Activated CD8-positive, alpha-beta memory T cell treated with anti-CD3 and anti-CD28 coated beads, Interleukin-2, amount 50 U/mL, for 24 hours (primary cell): ENCODE data around the gene SHISAL1.

Experiments used
- DNase-seq: peaks from one replicate; pipeline ENCODE4 v3.0.0-alpha.2; 2020; ENCODE audit errors: extremely low read depth

The SHISAL1 gene

GRCh38 chr22:44209343-44209742 lies 103.4 kb downstream of the SHISAL1 start:
- DNase-seq, result no peak

- DNase-seq, result no peak
These were observed 104.8 kb downstream of the SHISAL1 start for GRCh38 chr22:44207981-44208317.

DNA sequence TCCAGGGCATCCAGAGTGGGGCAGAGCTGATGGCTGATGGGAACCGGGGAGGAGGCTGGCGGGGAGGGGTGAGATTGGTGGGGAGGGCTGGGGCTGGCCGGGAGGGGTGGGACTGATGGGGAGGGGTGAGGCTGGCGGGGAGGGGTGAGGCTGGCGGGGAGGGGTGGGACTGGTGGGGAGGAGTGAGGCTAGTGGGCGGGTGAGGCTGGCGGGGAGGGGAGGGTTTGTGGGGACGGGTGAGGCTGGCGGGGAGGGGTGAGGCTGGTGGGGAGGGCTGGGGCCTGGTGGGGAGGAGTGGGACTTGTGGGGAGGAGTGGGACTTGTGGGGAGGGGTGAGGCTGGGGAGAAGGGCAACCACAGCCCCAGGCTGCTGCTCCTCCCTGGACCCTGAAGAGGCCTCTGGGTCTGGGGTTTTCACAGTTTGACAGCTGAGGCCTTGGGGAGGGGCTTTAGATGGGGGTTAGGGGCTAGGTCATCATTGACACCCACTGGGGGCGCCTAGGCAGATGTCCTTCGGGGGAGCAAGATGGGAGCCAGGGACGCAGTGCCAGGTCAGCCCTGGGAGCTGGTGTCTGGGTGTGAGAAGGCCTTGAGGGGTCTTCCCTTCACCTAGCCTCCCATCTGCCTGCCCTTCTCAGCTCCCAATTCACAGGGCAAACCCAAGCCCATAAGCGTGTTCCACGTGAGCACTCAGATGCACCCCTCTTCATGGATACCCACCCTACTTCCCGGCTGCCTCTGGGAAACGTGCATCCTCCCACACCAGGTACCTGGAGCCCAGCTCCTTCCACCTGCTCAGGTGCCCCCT lies 105.4 kb downstream of the SHISAL1 start:
- no peak for DNase-seq

GRCh38 chr22:44206696-44207095 lies 106.1 kb downstream of the SHISAL1 start:
- no peak for DNase-seq

DNA sequence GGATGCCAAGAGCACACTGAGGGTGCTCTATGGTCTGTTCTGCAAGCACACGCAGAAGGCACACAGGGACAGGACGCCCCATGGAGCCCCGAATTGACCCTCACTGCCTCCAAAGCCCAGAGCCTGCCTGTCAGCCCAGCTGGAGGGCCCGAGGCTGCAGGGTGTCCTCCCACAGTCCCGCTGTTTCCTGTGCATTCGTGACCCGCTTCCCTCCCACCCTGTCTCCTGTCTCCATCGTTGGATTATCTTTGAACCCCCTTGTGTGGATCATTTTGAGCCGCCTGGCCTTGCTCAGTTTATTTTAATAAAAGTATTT lies 106.5 kb downstream of the SHISAL1 start:
- no peak for DNase-seq

DNA sequence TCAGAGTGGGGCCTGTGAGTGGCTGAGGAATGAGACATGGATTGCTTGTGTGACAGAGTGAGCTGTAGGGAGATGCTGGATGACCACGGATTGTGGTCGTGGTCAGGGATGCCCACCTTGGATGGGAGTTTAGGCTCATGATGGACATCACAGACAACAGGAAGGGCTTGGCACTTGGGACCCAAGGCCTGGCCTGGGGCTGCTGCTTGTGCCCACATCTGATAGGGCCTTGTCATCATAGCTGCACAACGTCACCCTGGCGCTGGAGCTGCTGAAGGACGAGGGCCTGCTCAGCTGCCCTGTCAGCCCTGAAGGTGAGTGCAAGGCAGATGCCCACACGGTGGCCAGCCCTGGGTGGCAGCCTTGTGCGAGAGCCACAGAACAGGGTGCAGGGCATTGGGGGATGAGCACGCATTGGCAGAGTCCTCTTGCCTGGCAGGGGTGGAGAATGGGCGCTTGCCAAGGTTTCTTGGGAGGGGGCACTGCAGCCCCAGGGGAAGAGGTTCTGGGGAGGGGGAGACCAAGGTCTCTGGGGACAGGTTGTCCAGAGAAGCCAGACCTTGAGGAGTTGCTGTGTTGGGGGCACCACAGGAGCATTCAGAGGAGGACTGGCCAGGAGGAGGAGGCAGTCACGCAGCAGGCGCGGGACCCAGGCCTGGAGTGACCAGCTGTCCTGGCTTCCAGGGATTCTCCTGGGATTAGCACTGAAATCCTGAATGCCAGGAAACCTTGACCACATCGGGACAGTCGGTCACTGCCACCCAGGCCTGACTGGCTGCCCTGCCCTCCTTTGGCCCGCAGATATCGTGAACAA lies 107.0 kb downstream of the SHISAL1 start:
- DNase-seq, result no peak

DNA sequence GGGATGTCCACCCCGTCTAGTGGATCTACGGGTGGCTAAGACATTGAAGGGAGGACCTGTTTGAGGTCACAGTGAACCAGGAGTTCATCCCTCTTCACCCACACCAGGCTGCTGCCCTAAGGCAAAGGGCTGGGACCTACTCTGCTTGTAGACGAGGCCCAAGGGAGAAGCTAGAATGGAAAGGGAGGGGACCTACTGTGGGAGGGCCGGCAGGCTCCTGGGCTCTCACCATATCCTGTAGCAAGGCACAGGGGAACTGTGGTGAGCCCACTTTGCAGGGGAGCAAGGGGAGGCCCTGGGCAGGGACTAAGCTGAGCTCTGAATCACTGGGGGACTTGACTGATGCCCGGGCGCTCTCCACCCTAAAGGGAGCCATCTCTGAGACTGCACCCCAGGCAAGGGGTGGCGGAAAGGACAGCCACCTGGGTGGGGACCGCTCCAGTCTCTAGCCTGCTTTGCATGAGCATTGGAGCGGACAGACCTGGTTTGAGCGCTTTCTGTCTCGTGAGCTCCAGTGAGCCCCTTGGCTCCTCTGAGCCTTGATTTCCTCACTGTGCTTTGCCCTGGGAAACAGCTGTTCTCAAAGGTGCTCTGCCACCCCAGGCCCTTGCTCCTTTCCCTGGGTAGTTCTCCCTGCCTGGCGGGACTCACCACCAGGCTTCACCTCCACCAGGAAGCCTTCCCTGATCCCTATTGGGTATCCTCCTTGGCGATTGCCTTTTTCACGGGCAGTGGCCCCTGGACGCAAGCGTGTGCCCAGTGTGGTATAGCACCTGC lies 107.8 kb downstream of the SHISAL1 start:
- no peak for DNase-seq

DNA sequence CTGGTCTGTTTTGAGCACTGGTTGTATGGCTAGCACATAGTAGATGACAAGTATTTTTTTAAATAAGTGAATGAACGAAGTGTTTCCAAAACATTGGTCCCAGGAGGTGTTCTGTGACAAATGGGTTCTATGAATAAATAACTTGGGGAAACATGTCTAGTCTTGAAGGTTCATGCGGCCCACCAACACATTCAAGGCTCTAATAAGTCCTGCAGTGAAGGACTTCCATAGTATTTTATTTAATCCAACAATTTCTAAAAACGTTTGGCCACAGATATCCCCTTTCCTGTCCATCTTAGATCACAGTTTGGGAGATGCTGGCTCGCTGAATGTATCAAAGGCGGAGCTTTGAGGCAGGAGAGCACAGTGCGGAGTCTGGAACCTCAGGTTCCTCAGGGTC lies 109.5 kb downstream of the SHISAL1 start:
- DNase-seq, result no peak

DNA sequence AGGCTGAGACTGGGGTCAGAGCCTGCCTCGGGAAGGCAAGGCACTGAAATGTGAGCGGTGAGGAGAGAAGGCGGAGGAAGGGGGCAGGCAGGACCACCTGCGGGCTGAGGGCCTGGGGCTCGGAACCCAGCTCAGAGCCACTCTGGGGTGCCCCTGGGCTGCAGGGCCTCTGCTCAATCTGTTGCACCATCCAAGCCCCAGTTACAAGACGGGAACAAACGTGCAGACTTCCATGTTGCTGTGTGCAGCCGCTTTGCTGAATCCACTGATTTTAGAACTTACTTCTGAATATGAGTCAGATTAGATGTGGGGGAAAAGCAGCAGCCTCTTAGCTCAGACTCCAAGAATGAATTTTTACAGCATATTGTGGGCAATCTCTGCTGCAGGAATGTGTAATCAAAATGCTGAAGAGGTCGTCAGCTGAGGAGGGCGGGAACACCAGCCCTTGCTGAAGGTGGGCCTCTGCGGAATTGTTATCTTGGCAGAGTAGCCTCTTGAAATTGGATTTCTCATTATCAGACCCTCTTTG lies 110.4 kb downstream of the SHISAL1 start:
- DNase-seq, result no peak

- no peak for DNase-seq
These were observed 111.1 kb downstream of the SHISAL1 start for GRCh38 chr22:44201665-44202064.

DNA sequence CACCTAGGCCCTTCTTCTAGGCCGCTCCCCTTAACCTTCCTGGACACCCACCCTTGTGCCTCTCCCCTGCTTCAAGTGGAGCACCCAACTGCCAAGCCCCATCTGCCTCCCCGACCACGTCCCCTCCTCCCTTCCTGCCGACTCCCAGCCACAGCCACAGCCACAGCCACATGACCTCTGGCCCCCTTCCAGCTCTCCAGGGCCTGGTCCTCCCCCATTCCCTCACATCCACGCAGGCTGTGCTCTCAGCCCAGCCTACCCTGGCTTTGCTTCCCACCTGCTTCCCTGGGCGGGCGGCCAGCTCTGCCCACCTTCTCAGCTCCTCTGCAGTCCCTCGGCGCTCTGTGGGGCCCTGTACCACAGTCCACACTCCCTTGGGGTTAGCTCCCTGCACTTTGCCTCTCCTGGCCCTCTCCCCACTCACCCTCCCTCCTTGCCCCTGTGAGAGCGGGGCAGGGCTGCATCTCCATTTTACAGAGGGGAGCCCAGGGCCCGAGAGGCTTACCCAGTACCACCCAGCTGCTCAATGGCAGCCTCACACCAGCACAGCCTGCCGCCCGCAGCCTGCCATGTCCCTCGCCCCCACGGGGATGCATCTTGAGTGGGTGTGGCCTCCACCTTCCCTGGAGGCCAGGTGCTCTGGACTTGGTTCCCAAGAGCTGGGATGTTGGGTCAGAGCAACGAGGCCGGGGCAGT lies 111.7 kb downstream of the SHISAL1 start:
- no peak for DNase-seq

- DNase-seq, result no peak
These were observed 112.3 kb downstream of the SHISAL1 start for GRCh38 chr22:44200451-44200850.

DNA sequence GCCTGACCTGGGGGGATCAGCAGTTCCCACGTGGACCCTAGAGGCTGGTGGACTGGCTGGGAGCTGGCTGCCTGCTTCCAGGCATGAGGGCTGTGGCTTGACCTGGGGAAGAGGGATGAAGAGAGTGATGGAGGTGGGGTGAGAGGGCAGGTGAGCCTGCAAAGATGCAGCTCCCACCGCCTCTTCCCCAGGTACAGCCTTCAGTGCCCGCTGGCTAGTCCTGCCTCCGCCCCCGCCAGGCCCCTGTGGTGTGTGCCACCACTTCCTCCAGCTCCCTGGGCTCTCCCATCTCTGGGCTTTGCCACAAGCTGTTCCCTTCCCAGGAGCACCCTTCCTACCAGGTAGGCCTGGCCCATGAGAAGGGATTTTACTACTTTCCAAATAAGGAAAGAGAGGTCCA lies 112.9 kb downstream of the SHISAL1 start:
- DNase-seq, result no peak

DNA sequence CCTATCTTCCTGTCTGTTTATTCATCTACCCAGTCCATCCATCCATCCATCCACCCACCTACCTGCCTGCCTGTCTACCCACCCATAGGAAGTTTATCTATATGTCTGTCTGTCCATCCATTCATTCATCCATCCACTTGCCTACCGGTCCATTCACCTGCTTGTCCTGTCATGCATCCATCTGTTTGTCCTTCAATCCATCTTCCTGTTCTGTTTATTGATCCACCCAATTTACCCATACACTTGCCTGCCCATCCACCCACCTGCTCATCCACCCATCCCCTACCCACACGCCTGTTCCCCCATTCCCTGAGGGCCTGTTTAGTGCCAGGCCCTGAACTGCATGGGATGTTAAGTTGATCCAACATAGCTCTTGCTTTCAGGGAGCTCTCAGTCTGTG lies 113.6 kb downstream of the SHISAL1 start:
- no peak for DNase-seq

DNA sequence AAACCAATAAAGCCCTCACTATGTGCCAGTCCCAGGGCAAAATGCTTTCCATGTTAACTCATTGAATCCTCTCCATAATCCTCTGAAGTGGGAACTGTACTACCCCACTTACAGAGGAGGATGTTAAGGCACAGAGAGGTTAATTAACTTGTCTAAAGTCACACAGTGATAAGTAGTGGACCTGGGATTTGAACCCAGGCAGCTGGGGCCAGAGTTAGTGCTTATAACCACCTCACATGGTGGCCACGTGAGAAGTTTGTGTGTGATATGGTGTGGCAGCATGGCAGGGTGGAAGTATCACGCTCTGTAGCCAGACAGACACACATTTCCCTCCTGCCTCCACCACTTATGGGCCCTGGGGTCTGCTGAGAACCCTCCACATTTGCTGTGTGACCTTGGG lies 115.5 kb downstream of the SHISAL1 start:
- no peak for DNase-seq

GRCh38 chr22:44196731-44197131 lies 116.0 kb downstream of the SHISAL1 start:
- DNase-seq, result no peak

- DNase-seq, result no peak
These were observed 116.5 kb downstream of the SHISAL1 start for GRCh38 chr22:44196241-44196640.

DNA sequence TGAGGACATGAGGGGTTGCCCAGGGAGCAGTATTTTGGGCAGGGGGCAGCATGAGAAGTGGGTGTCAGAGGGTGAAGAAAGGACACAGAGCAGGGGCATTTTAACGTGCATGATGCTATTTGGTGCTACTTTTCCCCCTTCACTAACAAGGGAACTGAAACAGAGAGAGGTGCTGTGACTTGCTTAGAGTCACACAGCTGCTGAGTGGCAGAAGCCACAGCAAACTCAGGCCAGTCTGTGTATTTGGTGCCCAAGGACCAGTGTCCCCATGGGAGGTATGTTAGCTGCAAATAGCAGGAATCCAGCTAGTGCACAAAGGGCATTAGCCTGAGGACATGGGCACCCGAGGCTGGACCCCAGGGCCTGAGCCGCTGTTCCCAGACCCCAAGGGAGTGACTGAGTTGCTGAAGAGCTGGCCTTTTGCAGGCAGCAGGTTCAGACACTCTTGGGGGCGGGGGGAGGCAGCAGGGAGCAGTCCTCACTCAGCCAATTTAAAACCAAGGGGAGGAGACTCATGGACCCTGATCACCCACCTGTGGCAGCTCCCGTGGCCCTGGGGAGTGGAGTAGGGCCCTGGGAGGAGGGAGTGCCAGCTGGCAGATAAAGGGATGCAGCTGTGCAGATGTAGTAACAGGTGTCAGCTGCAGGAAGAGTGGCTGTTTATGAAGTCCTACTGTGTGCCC lies 117.4 kb downstream of the SHISAL1 start:
- no peak for DNase-seq

DNA sequence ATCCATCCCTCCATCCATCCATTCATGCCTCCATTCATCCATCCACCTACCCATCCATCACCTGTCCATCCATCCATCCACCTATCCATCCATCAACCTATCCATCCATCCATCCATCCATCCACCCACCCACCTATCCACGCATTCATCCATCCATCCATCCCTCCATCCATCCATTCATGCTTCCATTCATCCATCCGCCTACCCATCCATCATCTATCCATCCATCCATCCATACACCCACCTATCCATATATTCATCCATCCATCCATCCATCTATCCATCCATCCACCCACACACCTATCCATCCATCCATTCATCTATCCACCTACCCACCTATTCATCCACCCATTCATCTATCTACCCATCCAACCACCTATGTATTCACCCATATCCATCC lies 118.2 kb downstream of the SHISAL1 start:
- DNase-seq, result no peak
